ENCODE results near the gene MACIR. TPM values are rescaled to one million over a fixed set of nuclear protein-coding genes. Genes with fewer than 3 reads are reported as not detected.

Gene MACIR
- total and polyA plus RNA-seq, 2 of the 13 experiments (the other 11 are each of a cell fraction or from before 2014, with no cell fraction given), result 2.4 to 4.4 TPM

DNA sequence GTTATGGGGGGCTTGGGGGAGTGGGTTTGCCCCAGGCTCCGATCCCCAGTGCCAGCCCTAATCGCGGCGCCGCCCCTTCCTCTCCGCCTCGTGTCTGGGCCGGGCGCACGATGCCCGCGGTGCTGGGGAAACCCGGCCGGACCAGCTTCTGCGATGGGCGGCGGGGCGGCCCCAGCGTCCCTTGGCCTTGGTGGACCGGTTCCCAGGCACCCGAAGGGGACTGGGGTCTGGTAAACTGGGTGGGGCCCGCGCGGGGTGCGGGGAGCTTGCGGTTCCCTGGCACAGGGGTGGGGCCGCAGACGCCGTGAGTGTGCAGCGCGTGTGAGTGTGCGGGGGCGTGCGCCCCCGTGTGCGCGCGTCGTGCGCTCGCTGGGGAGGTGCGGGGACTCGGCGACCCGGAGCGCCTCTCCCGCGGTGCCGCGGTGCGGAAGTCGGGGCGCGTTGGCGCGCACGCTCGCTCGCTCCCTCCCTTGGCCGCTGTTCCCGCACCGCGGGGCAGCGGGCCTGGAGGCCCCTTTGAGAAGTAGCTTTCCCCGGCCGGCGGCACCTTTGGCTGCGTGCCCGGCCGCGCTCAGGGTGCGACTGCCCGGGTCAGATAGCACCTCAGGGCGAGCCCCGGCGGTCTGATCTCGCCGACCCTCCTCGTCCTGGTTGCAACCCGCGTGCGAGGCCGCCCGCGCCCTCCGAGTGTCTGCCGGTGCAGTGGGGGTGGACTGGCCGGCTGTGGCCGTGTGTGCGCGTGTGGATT is 568 bp downstream of the MACIR start (continued):
- TF ChIP-seq KLF16 (CRISPR knock-in tag; IDR thresholded peaks at IDR 0.05), result 0 out of 4 replicates have a peak, but pooled peaks of 1 of the 2 experiments have one; percentile 14
- TF ChIP-seq WIZ (CRISPR knock-in tag; IDR thresholded peaks at IDR 0.05), result no peak
- TF ChIP-seq ZSCAN31 (CRISPR knock-in tag; IDR thresholded peaks at IDR 0.05; ENCODE audit: low read depth), result 0 out of 2 replicates have a peak, but pooled peaks have one; percentile 35
- TF ChIP-seq DNMT1 (CRISPR knock-in tag; IDR thresholded peaks at IDR 0.05), result no peak
- TF ChIP-seq SMAD1 (CRISPR knock-in tag; IDR thresholded peaks at IDR 0.05; ENCODE audit: borderline replicate concordance, low read depth), result no peak
- TF ChIP-seq ZNF547 (CRISPR knock-in tag; IDR thresholded peaks at IDR 0.05), result peak; percentile 44; the same call in 1 of the 2 replicates
- TF ChIP-seq, protein P1, sequence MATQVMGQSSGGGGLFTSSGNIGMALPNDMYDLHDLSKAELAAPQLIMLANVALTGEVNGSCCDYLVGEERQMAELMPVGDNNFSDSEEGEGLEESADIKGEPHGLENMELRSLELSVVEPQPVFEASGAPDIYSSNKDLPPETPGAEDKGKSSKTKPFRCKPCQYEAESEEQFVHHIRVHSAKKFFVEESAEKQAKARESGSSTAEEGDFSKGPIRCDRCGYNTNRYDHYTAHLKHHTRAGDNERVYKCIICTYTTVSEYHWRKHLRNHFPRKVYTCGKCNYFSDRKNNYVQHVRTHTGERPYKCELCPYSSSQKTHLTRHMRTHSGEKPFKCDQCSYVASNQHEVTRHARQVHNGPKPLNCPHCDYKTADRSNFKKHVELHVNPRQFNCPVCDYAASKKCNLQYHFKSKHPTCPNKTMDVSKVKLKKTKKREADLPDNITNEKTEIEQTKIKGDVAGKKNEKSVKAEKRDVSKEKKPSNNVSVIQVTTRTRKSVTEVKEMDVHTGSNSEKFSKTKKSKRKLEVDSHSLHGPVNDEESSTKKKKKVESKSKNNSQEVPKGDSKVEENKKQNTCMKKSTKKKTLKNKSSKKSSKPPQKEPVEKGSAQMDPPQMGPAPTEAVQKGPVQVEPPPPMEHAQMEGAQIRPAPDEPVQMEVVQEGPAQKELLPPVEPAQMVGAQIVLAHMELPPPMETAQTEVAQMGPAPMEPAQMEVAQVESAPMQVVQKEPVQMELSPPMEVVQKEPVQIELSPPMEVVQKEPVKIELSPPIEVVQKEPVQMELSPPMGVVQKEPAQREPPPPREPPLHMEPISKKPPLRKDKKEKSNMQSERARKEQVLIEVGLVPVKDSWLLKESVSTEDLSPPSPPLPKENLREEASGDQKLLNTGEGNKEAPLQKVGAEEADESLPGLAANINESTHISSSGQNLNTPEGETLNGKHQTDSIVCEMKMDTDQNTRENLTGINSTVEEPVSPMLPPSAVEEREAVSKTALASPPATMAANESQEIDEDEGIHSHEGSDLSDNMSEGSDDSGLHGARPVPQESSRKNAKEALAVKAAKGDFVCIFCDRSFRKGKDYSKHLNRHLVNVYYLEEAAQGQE (IDR thresholded peaks at IDR 0.05; ENCODE audit: borderline replicate concordance in 1 of 2, low read depth in 1 of 2, low read length in 2 of 2), result no peak
- TF ChIP-seq MBD4 (IDR thresholded peaks at IDR 0.05; ENCODE audit: borderline replicate concordance, low read length), result no peak
- TF ChIP-seq, protein P2, sequence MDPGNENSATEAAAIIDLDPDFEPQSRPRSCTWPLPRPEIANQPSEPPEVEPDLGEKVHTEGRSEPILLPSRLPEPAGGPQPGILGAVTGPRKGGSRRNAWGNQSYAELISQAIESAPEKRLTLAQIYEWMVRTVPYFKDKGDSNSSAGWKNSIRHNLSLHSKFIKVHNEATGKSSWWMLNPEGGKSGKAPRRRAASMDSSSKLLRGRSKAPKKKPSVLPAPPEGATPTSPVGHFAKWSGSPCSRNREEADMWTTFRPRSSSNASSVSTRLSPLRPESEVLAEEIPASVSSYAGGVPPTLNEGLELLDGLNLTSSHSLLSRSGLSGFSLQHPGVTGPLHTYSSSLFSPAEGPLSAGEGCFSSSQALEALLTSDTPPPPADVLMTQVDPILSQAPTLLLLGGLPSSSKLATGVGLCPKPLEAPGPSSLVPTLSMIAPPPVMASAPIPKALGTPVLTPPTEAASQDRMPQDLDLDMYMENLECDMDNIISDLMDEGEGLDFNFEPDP (CRISPR knock-in tag; conservative IDR thresholded peaks at IDR 0.05), result no peak; the same call in 1 of the 2 replicates
- peak; percentile 65 for TF ChIP-seq RBM39 (IDR thresholded peaks at IDR 0.05; ENCODE audit: low read depth, low read length, poor library complexity, severe bottlenecking)
- TF ChIP-seq ZNF567 (CRISPR knock-in tag; IDR thresholded peaks at IDR 0.05; ENCODE audit: borderline replicate concordance), result 0 out of 2 replicates have a peak, but pooled peaks have one; percentile 56
- TF ChIP-seq ZNF33B (CRISPR knock-in tag; IDR thresholded peaks at IDR 0.05), result no peak
- TF ChIP-seq CENPT (CRISPR knock-in tag; IDR thresholded peaks at IDR 0.05; ENCODE audit: low read depth), result 0 out of 2 replicates have a peak, but pooled peaks have one; percentile 24
- no peak for TF ChIP-seq GLI4 (CRISPR knock-in tag; IDR thresholded peaks at IDR 0.05; ENCODE audit: borderline replicate concordance)
- TF ChIP-seq, protein P3, sequence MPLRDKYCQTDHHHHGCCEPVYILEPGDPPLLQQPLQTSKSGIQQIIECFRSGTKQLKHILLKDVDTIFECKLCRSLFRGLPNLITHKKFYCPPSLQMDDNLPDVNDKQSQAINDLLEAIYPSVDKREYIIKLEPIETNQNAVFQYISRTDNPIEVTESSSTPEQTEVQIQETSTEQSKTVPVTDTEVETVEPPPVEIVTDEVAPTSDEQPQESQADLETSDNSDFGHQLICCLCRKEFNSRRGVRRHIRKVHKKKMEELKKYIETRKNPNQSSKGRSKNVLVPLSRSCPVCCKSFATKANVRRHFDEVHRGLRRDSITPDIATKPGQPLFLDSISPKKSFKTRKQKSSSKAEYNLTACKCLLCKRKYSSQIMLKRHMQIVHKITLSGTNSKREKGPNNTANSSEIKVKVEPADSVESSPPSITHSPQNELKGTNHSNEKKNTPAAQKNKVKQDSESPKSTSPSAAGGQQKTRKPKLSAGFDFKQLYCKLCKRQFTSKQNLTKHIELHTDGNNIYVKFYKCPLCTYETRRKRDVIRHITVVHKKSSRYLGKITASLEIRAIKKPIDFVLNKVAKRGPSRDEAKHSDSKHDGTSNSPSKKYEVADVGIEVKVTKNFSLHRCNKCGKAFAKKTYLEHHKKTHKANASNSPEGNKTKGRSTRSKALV (CRISPR knock-in tag; IDR thresholded peaks at IDR 0.05), result peak; percentile 98
- no peak for TF ChIP-seq ZNF367 (CRISPR knock-in tag; IDR thresholded peaks at IDR 0.05; ENCODE audit: borderline replicate concordance)
- peak; percentile 55 for TF ChIP-seq TAF1 (CRISPR knock-in tag; IDR thresholded peaks at IDR 0.05)
- peak; percentile 3; the same call in 1 of the 2 replicates for TF ChIP-seq NFYB (CRISPR knock-in tag; IDR thresholded peaks at IDR 0.05)
- TF ChIP-seq MTA3 (CRISPR knock-in tag; IDR thresholded peaks at IDR 0.05), result no peak
- TF ChIP-seq NR2F6 (IDR thresholded peaks at IDR 0.05), result no peak
- TF ChIP-seq NR2F6 (CRISPR knock-in tag; IDR thresholded peaks at IDR 0.05), result no peak
- peak; percentile 15; the same call in 1 of the 2 replicates for TF ChIP-seq ZNF274 (CRISPR knock-in tag; IDR thresholded peaks at IDR 0.05)
- no peak for TF ChIP-seq NFE2 (CRISPR knock-in tag; IDR thresholded peaks at IDR 0.05)
- TF ChIP-seq ZKSCAN5 (CRISPR knock-in tag; IDR thresholded peaks at IDR 0.05), result no peak

Measured in HepG2 (cell line).